GM12872 (cell line): Measurements from ENCODE around the gene FAM89B.

Experiments
- CTCF ChIP-seq: IDR thresholded peaks from 3 replicates; pipeline ENCODE4 v1.5.1; 2011; ENCODE audit warnings: low read depth, mild to moderate bottlenecking, low read length, moderate library complexity; ENCODE audit not compliant: insufficient read depth

Gene FAM89B

GRCh38 chr11:65613091-65613928 lies 41.0 kb downstream of the FAM89B start:
- no peak for TF ChIP-seq CTCF

GRCh38 chr11:65615229-65615949 lies 43.1 kb downstream of the FAM89B start, which contains the start of gene PCNX3:
Gene PCNX3 (plus strand): TSS chr11:65615776. CDS start chr11:65616312, 536 bp downstream.
- no peak for TF ChIP-seq CTCF

- TF ChIP-seq CTCF = no peak
These were observed 43.7 kb downstream of the FAM89B start for GRCh38 chr11:65615950-65616574.

- TF ChIP-seq CTCF = no peak
These were observed 44.2 kb downstream of the FAM89B start for GRCh38 chr11:65616575-65617001.

- no peak for TF ChIP-seq CTCF
These were observed 45.0 kb downstream of the FAM89B start for GRCh38 chr11:65617136-65617850.

- TF ChIP-seq CTCF = no peak
These were observed 45.8 kb downstream of the FAM89B start for GRCh38 chr11:65617990-65618751.
